HG03025 (cell line): Measurements from ENCODE around the gene APLF.
"Not testable (repeated sequence)": the region's sequence is repeated elsewhere in the genome, so short reads cannot be mapped to it uniquely, and the experiment has no call there.

Source experiments
- ATAC-seq: cut with Tn5 transposase; IDR thresholded peaks from one replicate; pipeline ENCODE4 v1.9.1; 2021; ENCODE audit warnings: mild to moderate bottlenecking, moderate library complexity; ENCODE audit not compliant: unreplicated experiment, low FRiP score

Gene APLF

DNA sequence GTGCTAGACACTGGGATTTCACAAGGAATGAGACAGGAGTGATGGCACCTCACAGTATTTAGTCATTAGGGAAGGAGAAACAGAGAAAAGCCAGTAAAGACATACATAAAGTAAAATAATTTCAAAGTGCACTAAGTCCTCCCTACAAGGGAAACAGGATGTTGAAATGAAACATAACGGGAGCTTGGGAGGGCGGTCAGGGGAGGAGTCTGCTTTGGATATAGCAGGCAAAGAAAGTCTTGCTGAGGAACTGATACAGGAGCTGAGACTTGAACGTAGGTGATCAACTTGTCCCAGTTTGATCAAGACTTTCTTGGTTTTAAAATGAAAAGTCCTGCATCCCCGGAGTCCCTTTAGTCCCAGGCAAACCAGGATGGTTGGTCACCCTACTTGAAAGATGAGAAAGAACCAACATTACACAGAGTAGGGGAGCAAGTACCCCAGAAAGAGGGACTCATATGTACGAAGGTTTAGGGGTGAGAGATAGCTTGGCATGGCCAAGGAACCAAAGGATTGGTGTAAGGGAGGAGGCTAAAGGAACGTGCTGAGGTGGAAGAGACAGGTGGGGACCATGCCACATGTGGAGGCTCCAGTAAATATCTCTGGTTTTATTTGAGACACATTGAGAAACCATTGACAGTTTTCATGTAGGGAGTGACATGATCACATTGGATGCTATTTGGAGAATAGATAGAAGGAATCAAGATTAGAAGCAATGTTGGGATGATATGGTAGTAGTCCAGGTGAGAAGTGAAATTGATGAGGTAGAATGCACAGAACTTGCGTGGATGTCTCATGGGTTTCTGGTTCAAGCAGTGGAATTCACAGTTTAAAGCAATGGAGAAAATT, 28.7 kb upstream of the APLF start:
- no peak for ATAC-seq

DNA sequence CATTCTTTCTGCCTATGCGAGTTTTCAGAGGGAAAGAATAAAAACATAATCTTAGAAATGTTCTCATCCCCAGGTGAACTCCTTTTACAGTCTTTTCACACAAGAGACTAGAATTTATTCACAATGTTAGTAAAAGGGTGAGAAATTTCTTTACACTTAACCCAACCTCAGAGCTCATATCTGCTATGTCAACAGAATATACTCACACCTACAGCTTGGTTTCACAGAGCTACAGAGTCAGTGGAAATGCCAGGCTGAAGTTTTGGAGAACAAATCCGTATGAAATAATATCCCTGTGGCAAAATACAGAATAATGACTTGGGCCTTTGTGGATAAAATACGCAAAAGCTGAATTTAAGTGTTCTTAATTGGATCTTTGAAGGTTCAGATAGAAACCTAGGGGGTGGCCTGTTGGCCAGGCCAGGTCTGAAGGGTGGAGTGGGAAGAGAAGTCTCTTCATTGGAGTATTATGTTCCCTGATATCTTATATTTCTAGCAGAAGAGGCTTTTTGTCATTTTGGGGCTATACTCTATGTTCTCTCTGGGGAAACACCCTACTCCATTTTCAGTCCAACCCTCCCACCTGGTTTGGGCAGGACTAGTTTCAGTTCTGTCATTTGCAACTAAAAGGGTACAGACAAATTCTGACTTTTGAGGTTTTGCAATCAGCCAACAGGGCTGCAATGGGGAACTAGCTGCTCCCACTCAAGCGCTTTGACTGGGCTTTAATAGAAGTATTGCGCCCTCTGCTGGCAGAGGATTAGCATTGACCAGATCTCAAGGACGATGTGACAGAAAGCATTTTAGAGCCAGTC, 26.0 kb upstream of the APLF start:
- peak; percentile 95 for ATAC-seq

DNA sequence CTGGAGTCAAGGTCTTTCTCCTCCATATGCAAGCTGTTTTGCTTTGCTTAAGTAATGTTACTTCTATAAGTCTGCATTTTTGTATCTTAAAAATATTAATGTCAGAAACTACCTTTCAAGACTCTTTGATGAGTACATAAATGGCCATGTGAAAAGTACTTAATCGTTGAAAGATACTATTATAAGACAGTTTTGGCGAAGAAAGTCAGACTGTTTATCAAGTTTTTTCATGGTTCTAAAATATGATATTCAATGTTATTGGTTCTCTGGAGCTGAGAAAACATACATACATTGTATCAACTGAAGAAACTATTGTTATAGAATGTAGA, 25.4 kb upstream of the APLF start:
- ATAC-seq = no peak

DNA sequence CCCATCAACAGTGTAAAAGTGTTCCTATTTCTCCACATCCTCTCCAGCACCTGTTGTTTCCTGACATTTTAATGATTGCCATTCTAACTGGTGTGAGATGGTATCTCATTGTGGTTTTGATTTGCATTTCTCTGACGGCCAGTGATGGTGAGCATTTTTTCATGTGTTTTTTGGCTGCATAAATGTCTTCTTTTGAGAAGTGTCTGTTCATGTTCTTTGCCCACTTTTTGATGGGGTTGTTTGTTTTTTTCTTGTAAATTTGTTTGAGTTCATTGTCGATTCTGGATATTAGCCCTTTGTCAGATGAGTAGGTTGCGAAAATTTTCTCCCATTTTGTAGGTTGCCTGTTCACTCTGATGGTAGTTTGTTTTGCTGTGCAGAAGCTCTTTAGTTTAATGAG, 21.0 kb upstream of the APLF start:
- ATAC-seq = not testable (repeated sequence)

DNA sequence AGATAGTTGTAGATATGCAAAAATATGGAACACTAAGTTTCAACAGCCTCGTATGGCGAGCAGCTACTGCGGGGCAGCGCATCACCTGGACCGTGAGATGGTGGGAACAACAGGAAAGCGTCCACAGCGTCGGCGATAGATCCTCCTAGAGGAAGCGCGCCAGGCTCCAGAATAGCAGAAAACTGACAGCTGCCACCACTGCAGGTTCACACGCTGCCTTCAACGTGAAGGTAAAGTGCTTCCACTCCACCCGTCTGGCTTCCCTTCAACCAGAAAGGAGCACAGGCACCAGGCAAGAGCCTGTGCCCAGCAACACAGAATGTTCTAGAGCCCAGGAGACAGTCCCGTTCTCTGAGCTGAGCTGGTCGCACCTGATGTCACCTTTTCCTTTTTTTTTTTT, 20.3 kb upstream of the APLF start:
- ATAC-seq = no peak

DNA sequence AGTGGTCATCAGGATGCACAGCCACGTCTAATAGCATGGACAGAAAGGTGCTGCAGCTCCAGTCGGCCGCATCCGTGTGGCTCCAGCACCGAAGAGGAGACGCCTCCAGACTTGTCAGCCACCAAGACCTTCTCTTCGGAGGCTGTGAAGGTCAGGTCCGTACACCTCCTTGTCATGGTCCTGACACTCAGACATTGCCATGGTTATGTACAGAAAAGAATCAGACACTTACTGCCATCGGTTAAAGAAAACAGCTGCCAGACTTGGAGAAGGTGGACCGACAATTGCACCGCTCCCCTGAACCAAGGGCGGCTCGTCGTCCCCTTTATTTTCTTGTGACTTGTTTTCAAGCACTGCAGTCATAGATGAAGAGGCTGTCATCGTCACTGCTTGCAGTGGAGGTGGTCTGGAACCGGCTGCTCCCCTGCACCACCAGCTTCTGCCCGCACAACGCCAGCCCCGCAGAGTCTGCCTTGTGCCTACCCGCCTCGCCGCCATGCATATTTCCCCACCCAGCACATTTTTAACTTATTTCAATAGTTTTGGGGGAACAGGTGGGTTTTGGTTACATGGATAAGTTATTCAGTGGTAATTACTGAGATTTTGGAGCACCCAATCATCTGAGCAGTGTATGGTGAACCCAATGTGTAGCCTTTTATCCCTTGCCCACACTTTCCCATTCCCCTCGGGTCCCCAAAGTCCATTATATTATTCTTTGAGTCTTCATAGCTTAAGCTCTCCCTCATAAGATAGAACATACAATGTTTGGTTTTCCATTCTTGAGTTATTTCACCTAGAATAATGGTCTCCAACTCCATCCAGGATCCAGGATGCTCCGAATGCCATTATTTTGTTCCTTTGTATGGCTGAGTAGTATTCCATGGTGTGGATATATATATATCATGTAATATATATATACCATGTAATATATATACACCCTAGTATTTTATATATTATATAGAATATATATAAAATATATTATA, 18.4 kb upstream of the APLF start:
- ATAC-seq = no peak

DNA sequence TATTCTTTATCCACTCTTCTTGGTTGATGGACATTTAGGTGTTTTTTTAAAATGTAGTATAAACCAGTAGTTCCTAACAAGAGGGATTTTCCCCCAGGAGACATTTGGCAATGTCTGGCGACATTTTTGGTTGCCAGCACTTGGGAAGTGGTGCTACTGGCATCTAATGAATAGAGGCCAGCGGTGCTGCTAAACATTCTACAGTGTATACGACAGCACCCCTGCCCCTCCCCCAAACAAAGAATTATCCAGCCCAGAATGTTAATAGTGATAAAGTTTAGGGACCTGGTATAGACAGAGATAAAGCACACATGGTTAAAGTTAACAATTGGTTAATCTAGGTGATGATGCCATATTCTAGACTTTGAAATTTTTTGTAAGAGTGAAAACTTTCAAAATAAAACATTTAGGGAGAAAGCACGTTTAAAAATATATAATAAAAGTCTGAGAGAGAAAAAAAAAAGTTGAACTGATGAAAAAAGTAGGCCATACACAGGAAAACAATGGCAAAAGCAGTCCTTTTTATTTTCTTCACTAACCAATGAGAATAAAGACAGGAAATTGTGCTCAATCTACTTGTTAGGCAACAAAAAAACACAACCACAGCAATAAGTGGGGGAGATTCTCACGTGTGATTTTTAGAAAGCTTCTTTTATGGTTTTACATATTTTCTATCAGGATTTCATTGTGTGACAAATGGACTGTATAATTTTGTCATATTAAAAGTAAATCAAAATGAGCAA, 15.1 kb upstream of the APLF start:
- ATAC-seq = no peak

DNA sequence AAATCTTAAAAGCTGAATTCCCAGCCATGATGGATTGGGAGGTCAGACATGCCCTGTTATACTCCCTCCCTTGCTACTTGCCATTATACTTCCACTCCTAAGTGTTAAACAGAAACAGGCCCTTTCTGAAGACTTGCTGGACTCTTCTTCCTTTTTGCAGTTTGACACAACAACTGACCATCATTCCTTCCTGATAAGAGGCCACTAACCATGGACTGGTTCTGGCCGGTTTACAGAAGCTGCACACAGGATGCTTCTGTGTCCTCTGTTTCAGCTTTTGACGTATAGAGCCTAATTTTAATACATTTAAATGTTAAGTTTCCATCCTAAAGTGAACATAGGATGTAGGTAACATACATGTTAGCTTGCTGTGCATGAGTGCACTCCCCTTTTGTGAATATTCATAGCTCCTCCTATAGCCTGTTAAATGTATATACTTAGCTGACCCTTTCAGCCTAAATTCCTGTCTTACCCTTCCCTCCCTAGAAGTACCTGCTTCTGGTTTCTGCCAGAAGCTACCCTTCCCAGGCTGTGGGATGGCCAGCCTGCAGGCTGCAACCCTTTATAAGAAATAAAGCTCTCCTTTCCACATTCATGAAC, 13.5 kb upstream of the APLF start:
- no peak for ATAC-seq

DNA sequence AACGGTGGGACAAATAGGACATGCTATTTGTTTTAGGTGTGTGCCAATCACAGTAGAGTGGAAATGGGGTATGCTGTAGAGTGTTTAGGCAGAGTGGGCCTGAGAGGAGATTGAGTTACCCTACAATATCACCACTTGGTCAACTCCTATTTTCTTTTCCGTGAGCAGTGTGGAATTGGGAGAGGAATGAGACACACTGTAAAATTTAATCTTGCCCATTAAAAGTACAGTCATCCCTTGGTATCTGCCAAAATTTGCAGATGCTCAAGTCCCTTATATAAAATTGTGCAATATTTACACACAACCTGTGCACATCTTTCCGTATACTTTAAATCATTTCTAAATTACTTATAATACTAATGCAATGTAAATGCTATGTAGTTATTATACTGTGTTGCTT, 12.7 kb upstream of the APLF start:
- ATAC-seq = no peak

DNA sequence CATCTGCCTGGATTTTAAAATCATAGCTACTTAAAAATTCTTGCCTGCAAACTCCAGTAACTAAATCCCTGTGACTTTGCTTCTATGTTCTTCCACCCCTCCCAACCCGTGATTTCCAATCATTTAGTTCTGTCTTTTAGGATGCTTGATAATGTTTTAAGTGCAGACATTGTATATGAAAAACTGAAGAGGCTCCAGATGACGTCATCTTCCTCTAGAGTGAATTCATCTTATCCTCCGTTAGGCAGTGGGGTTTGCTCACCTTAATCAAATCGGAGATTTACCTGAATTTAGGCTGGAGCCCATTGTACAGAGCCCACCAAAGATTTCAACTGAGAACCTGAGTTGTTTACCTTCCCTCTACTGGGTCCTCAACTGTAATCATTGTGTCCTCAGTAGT, 11.2 kb upstream of the APLF start:
- ATAC-seq = no peak

DNA sequence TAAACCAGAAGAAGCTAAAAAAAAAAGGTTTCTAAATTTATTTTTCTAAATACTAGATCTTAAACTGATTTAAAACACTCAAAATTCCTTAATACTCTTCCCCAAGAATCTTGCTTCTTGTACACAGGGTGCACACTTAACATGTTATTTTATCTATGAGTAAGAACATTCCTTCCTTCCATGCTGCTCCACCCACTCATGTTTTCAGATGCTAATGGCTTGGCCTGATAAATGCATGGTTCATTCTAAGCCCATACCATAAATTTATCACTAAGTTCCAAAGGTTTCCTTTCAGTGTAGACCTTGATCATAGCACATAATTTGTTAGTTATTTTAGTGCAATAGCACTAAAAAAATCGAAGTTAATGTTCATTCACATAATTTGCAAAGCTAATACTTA, 8.4 kb upstream of the APLF start:
- no peak for ATAC-seq

DNA sequence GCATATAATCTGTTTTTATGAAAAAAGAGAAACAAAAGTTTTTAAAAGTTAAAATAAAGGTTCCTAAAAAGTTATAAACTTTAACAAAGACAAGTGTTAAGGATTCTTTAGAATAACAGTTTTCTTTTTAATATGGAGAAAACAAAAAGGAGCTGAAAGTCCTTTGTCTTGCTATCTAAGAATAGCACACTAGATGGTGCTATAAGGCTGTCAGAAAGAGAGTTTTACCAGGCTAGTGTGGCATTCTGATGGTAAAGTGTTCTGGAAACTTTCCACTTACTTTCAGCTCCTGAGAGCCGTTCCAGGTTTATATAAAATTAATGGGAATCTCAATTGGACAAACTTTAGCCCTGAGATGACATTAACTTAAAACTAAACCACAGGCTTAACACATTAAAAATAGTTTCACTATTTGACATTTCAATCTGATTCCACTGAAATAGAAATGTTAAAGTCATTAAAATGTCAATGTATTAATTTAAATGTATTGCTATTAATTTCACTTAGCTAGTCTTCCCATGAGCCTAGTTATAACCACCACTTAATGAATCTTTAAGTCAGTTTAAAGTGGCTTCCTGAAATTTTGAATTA, 4.0 kb upstream of the APLF start:
- no peak for ATAC-seq

DNA sequence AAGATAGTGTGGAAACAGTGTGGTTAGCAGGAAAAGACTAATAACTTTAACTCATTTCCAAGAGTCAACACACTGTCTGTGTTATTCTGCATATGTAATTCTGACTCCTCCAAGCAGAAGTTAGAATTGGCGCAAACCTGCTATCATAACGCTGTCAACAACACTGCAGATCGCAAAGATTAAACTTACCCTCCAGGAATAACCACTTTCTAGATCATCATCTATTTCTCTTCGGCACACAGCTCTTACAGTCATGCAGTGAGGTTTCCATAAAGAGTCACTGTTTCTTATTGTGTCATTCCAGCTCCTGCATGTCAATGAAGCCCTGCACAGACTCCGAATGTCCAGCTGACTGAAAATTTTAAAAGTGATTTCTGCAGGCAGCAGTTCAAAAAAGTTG, 2.7 kb upstream of the APLF start:
- ATAC-seq = no peak

DNA sequence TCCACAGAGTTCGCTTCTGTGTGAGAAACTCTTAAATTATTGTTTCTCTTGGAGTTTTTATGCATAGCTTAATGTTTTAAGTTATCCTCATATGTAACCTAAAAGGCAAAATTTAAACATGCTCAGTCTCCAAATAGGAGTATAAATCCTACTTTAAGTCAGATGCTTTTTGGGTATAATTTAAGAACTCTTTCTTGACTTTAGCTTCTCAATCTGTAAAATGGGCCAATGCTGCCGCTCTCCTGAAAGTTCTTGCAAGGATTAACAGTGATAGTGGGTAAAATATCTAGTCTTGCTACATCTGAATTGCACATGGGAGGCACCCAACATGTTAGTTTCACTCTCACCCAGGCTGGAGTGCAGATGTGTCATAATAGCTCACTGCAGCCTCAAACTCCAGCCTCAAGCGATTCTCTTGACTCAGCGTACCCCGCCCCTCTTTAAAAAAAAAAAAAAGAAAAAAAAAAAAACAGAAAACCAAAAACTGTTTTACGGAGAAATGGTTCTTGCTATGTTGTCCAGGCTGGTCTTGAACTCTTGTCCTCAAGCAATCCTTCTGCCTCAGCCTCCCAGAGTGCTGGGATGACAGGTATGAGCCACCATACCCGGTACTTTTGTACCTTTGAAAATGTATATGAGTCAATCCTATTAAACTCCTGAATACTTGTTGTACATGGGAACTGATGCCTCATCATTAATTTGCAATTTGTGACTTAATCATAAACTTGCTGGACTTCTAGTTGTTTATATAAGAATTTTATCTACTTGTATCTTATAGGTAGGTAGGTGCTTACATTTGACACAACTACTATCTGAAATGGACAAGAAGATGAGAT, 2.1 kb upstream of the APLF start:
- no peak for ATAC-seq

DNA sequence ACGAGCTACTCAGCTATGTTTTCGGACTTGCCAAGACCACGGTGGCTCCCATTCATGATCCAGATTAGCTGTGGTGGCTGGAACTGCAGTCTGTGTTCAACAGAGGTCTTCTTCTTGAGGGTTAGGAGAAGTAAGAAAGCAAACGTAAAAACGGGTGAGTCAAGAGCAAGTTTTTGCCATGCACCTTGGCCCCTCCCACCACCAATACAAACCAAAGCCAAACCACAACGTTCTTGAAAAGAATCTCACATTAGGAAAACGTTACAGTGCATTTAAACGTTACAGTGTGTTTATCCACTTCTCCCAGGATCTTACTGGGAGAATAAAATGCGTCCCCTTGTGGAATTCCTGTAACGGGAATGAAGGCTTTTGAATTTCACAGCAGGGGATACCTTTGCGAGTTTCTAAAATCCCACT, 1.0 kb upstream of the APLF start:
- ATAC-seq = no peak

DNA sequence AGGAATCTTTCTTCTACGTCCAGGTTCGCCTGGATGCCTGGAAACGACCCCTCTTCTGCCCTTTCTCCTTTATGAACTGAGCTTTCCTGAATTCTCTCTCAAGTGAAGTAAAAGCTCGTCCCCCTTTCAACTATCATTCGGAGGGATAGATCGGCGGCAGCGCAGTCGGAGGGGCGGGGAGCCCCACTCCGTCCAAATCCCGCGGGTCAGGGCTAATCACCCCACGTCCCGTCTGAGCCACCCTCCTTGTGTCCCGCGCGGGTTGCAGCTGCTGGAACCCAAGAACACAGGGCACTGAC, 658 bp upstream of the APLF start:
- ATAC-seq = peak; percentile 21

DNA sequence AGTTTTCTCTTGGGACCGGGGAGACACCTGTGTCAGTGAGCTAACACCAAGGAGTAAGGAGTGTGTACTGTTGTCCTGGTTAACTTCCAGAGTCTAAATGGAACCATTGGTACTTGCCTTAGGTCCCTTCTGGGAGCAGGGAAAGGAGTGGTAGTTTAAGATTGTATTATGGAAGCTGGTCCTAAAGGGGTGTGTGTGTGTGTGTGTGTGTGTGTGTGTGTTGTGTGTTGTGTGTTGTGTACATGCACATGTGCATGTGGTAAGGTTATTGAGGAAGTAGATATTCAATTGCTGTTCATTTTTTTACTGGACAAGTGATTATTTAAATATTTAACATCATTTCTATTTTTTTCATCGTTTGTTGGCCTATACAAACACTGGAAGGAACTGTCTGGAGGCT, 1.4 kb downstream of the APLF start:
- no peak for ATAC-seq

DNA sequence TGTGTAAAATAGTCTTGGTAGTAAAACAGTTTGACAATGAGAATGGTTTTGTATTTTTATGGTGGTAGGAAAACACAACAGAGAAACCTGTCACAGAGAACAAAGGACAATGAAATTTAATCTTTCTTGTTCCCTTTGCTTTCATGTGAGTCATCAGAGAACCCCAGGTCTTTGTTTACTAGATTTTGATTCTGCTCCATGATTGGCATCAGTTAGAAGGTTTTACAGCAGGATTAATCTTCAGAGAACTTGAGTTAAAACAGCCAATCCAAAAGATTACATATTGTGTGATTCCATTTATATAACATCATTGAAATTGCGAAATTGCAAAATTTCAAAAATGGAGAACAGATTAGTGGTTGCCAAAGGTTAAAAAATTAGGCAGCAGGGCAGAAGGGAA, 2.5 kb downstream of the APLF start:
- ATAC-seq = no peak

DNA sequence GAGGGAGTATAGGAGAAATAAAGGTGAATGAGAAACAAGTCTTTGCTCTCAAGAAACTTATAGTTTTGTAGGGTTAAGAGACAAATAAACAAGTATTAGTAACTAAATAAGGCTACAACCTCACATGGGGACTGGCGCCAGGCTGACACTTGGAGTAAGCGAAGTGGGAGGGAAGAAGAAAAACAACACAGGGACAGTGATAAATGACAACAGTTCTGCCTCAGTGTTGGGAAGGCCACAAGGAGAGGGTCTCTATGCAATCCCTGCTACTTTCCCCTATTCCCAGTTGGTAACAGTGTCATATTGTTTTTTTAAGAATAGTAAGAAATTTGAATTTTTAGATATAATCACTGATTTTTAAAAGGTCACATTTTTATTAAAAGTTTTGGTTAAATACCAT, 4.0 kb downstream of the APLF start:
- ATAC-seq = no peak
